Adrenal gland (tissue), 5 donors: ENCODE measurements around the gene LBX2.

ENCODE experiments used
- POLR2A ChIP-seq, 2 donors: fragments of 450-650 bp; IDR thresholded peaks; one replicate each; pipeline ENCODE4 v1.6.1; 2017; ENCODE audit warnings: antibody characterized with exemption in 2 of 2, mild to moderate bottlenecking in 2 of 2, moderate library complexity in 1 of 2
- TF ChIP-seq, protein P1 (sequence below), 6 experiments: fragments of 450-650 bp in 4 of 6; fragments of 200-600 bp in 2 of 6; sonication (generic) in 1 of 6; IDR thresholded peaks; 1 replicate in 5 of 6; 2 replicates in 1 of 6; pipeline versions ENCODE4 v1.5.1 to v1.8.0; 2016 to 2021; ENCODE audit warnings: antibody characterized with exemption in 6 of 6, mild to moderate bottlenecking in 2 of 6, moderate library complexity in 1 of 6
- donor health status: DM: no; HTN: no; CAD: no.

DNA sequence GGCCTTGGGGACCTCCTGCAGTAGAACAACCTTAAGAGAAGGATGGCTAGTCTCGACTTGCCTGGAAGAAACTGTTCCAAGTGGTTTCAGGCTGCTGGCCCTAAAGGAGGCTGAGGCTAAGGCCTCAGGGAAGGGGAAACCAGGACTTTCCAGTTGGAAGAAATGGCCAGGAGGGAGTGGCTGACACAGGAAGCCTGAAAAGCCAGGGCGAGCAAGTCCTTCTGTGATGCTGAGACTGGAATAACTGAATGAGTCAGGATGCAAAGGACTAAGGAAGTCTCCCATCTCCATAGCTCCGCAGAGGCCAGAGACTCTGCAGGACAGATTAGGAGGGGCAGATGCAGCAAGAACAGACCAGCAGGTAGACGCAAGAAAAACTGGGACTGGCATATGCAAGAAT lies 37.7 kb upstream of the LBX2 start:
- TF ChIP-seq, protein P1, sequence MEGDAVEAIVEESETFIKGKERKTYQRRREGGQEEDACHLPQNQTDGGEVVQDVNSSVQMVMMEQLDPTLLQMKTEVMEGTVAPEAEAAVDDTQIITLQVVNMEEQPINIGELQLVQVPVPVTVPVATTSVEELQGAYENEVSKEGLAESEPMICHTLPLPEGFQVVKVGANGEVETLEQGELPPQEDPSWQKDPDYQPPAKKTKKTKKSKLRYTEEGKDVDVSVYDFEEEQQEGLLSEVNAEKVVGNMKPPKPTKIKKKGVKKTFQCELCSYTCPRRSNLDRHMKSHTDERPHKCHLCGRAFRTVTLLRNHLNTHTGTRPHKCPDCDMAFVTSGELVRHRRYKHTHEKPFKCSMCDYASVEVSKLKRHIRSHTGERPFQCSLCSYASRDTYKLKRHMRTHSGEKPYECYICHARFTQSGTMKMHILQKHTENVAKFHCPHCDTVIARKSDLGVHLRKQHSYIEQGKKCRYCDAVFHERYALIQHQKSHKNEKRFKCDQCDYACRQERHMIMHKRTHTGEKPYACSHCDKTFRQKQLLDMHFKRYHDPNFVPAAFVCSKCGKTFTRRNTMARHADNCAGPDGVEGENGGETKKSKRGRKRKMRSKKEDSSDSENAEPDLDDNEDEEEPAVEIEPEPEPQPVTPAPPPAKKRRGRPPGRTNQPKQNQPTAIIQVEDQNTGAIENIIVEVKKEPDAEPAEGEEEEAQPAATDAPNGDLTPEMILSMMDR (IDR thresholded peaks at IDR 0.05), result no peak
- no peak for TF ChIP-seq POLR2A (IDR thresholded peaks at IDR 0.05)
